Vagina (tissue), 2 donors: ENCODE results near the gene ALDH1B1. TPM values are rescaled to one million over a fixed set of nuclear protein-coding genes. Genes with fewer than 3 reads are reported as not detected.
A peak's percentile ranks its signal among the peaks of the same experiment; 100 is the strongest.

Experiments used
- DNase-seq, 2 donors: peaks; one replicate each; pipeline ENCODE4 v3.0.0-alpha.2; 2017; ENCODE audit errors: extremely low spot score in 2 of 2
- H3K27ac ChIP-seq: fragments of 200-600 bp; sonication (generic); one replicate; pipeline ENCODE4 v1.5.1; 2019
- H3K27me3 ChIP-seq: fragments of 200-600 bp; sonication (generic); one replicate; pipeline ENCODE4 v1.5.1; 2019
- H3K36me3 ChIP-seq, 2 donors: fragments of 200-600 bp; sonication (generic); one replicate each; pipeline ENCODE4 v1.5.1; 2017 to 2019
- H3K4me1 ChIP-seq: fragments of 200-600 bp; sonication (generic); one replicate; pipeline ENCODE4 v1.5.1; 2019
- H3K4me3 ChIP-seq, 2 donors: fragments of 200-600 bp; sonication (generic); 1 replicate in 1 of 2; 2 replicates in 1 of 2; pipeline ENCODE4 v1.5.1; 2016 to 2019
- H3K9me3 ChIP-seq: fragments of 200-600 bp; sonication (generic); one replicate; pipeline ENCODE4 v1.5.1; 2019
- CTCF ChIP-seq, 3 experiments: fragments of 450-650 bp in 2 of 3; fragments of 200-600 bp in 1 of 3; sonication (generic) in 1 of 3; IDR thresholded peaks; one replicate each; pipeline ENCODE4 v1.5.1; 2017 to 2019; ENCODE audit warnings: antibody characterized with exemption in 3 of 3, mild to moderate bottlenecking in 2 of 3, moderate library complexity in 2 of 3
- POLR2A ChIP-seq, 2 donors: fragments of 450-650 bp; IDR thresholded peaks; one replicate each; pipeline ENCODE4 v1.6.1; 2017; ENCODE audit warnings: antibody characterized with exemption in 2 of 2, mild to moderate bottlenecking in 2 of 2, moderate library complexity in 2 of 2
- POLR2AphosphoS5 ChIP-seq, 2 donors: sonication (generic); formaldehyde crosslinking; IDR thresholded peaks; one replicate each; pipeline ENCODE4 v1.9.0; 2017; ENCODE audit warnings: antibody characterized with exemption in 2 of 2, mild to moderate bottlenecking in 2 of 2, low read depth in 1 of 2; ENCODE audit not compliant: insufficient read depth in 1 of 2
- intact Hi-C: fragments of 100-400 bp; cut with DNase I; formaldehyde crosslinking; loops from one replicate; pipeline ENCODE4 v1.15.1; 2023
- total RNA-seq: library from RNA; depleted of rRNA; stranded (reverse); fragments of >200 nt; gene quantifications from one replicate; pipeline ENCODE4 v1.2.3, GENCODE V29; 2016

The ALDH1B1 gene
- total RNA-seq, 1 donor from 2014 or later: 13.3 TPM

- intact Hi-C loops: loop anchor here (10.0 kb wide), 1 partner anchor 272 kb away; no protein-coding TSS in a partner anchor
These were observed 50.7 kb downstream of the ALDH1B1 start for GRCh38 chr9:38443181-38443580.

GRCh38 chr9:38443597-38443996 lies 51.1 kb downstream of the ALDH1B1 start:
- no peak for TF ChIP-seq POLR2AphosphoS5 (IDR thresholded peaks at IDR 0.05; ENCODE audit: insufficient read depth in 1 of 2, low read depth in 1 of 2)
- no peak for TF ChIP-seq POLR2A (IDR thresholded peaks at IDR 0.05)
- TF ChIP-seq CTCF (IDR thresholded peaks at IDR 0.05): no peak

More at GRCh38 chr9:38443181-38443580, 50.7 kb downstream of the ALDH1B1 start:
- no peaks in the 10 kb centered on the region for H3K9me3 ChIP-seq
- no peak overlapping the region for H3K4me3 ChIP-seq
- peak; percentile 37 to 52 for DNase-seq
- no peaks in the 10 kb centered on the region for H3K27me3 ChIP-seq
- H3K27ac ChIP-seq: no peak overlapping the region
- H3K36me3 ChIP-seq: no peaks in the 10 kb centered on the region
- TF ChIP-seq POLR2AphosphoS5 (IDR thresholded peaks at IDR 0.05; ENCODE audit: insufficient read depth in 1 of 2, low read depth in 1 of 2) (no peak), CTCF (IDR thresholded peaks at IDR 0.05) (no peak), POLR2A (IDR thresholded peaks at IDR 0.05) (no peak)
- no peaks in the 10 kb centered on the region for H3K4me1 ChIP-seq

GRCh38 chr9:38445154-38446043 lies 52.9 kb downstream of the ALDH1B1 start:
- intact Hi-C loops: loop anchor here (10.0 kb wide), 1 partner anchor 269 kb away; no protein-coding TSS in a partner anchor
- no peak for TF ChIP-seq CTCF (IDR thresholded peaks at IDR 0.05)
- no peak for TF ChIP-seq POLR2AphosphoS5 (IDR thresholded peaks at IDR 0.05; ENCODE audit: insufficient read depth in 1 of 2, low read depth in 1 of 2)
- no peak for TF ChIP-seq POLR2A (IDR thresholded peaks at IDR 0.05)
- Histone ChIP-seq H3K27me3 (no peaks in the 10 kb centered on the region), H3K4me1 (no peaks in the 10 kb centered on the region), H3K27ac (no peak overlapping the region), H3K36me3 (no peaks in the 10 kb centered on the region), H3K9me3 (no peaks in the 10 kb centered on the region), H3K4me3 (no peak overlapping the region)
- peak in 1 of 2 donors; percentile 79 for DNase-seq

More at GRCh38 chr9:38443597-38443996, 51.1 kb downstream of the ALDH1B1 start:
- DNase-seq: no peak
- Histone ChIP-seq H3K4me1 (no peaks in the 10 kb centered on the region), H3K36me3 (no peaks in the 10 kb centered on the region), H3K4me3 (no peak overlapping the region), H3K27me3 (no peaks in the 10 kb centered on the region), H3K27ac (no peak overlapping the region), H3K9me3 (no peaks in the 10 kb centered on the region)
- intact Hi-C loops: loop anchor here (10.0 kb wide), 1 partner anchor 271 kb away; no protein-coding TSS in a partner anchor

- H3K27me3 ChIP-seq: no peaks in the 10 kb centered on the region
- intact Hi-C loops: loop anchor here (10.0 kb wide), 1 partner anchor 267 kb away; no protein-coding TSS in a partner anchor
- no peak overlapping the region for H3K4me3 ChIP-seq
- no peaks in the 10 kb centered on the region for H3K36me3 ChIP-seq
- H3K4me1 ChIP-seq: no peaks in the 10 kb centered on the region
- H3K9me3 ChIP-seq: no peaks in the 10 kb centered on the region
- no peak overlapping the region for H3K27ac ChIP-seq
- TF ChIP-seq POLR2A (IDR thresholded peaks at IDR 0.05) (no peak), POLR2AphosphoS5 (IDR thresholded peaks at IDR 0.05; ENCODE audit: insufficient read depth in 1 of 2, low read depth in 1 of 2) (no peak), CTCF (IDR thresholded peaks at IDR 0.05) (no peak)
- DNase-seq: no peak
These were observed 55.2 kb downstream of the ALDH1B1 start for GRCh38 chr9:38447703-38448102.

Other genes starting within 250 kb of the ALDH1B1 start
- not detected for gene IGFBPL1, start 31.8 kb downstream of the ALDH1B1 start, total RNA-seq
- 1.5 TPM for gene ANKRD18A, start 227.9 kb downstream of the ALDH1B1 start, total RNA-seq